Measurements from ENCODE around the gene KTI12.
"Not testable (repeated sequence)": the region's sequence is repeated elsewhere in the genome, so short reads cannot be mapped to it uniquely, and the experiment has no call there.

The KTI12 gene

GRCh38 chr1:52034050-52034384, 407 bp upstream of the KTI12 start:
- H3K4me2 ChIP-seq (ENCODE audit: low read depth, low read length, poor library complexity, severe bottlenecking), result peak overlapping the region; percentile 81
- no peaks in the 10 kb centered on the region for H3K9me3 ChIP-seq (ENCODE audit: insufficient read depth, low read length)
- peaks cover 9% of the 10 kb centered on the region; the same call in 1 of the 2 replicates for H3K36me3 ChIP-seq (ENCODE audit: low read length)
- no peaks in the 10 kb centered on the region for H3K9me2 ChIP-seq (replicated peaks; ENCODE audit: insufficient read depth, low read length)
- peak overlapping the region; percentile 9; the same call in 1 of the 2 replicates for H3K27ac ChIP-seq (ENCODE audit: low read depth, low read length)
- H2AFZ ChIP-seq (ENCODE audit: low read depth, low read length, severe bottlenecking), result peak overlapping the region; percentile 69
- no peaks in the 10 kb centered on the region for H3K27me3 ChIP-seq (ENCODE audit: low read length)
- peaks cover 43% of the 10 kb centered on the region for H3K79me2 ChIP-seq (ENCODE audit: insufficient read depth, low read length)
- H3K4me3 ChIP-seq (ENCODE audit: insufficient read depth, low read length, poor library complexity, severe bottlenecking), result peak overlapping the region; percentile 84
- TF ChIP-seq EZH2phosphoT487 (conservative IDR thresholded peaks at IDR 0.05; ENCODE audit: low read length) (no peak), CTCF (IDR thresholded peaks at IDR 0.05; ENCODE audit: insufficient read depth, low read length, poor library complexity, severe bottlenecking) (no peak)
- H4K20me1 ChIP-seq (ENCODE audit: low read depth, low read length), result peaks cover 15% of the 10 kb centered on the region; the same call in 1 of the 2 replicates
- peaks cover 16% of the 10 kb centered on the region for H3F3A ChIP-seq (ENCODE audit: insufficient read depth)
- peak overlapping the region; percentile 79 for H3K9ac ChIP-seq (ENCODE audit: low read length)

GRCh38 chr1:52032785-52033131, 852 bp downstream of the KTI12 start:
- TF ChIP-seq CTCF (IDR thresholded peaks at IDR 0.05; ENCODE audit: insufficient read depth, low read length, poor library complexity, severe bottlenecking) (no peak), EZH2phosphoT487 (conservative IDR thresholded peaks at IDR 0.05; ENCODE audit: low read length) (no peak)
- H3K4me2 ChIP-seq (ENCODE audit: low read depth, low read length, poor library complexity, severe bottlenecking), result peak overlapping the region; percentile 81
- H3K27ac ChIP-seq (ENCODE audit: low read depth, low read length), result peak overlapping the region; percentile 49
- no peak overlapping the region for H2AFZ ChIP-seq (ENCODE audit: low read depth, low read length, severe bottlenecking)
- no peaks in the 10 kb centered on the region for H3K9me2 ChIP-seq (replicated peaks; ENCODE audit: insufficient read depth, low read length)
- H3K36me3 ChIP-seq (ENCODE audit: low read length), result peaks cover 9% of the 10 kb centered on the region; the same call in 1 of the 2 replicates
- H4K20me1 ChIP-seq (ENCODE audit: low read depth, low read length), result peaks cover 15% of the 10 kb centered on the region; the same call in 1 of the 2 replicates
- H3K4me3 ChIP-seq (ENCODE audit: insufficient read depth, low read length, poor library complexity, severe bottlenecking), result peak overlapping the region; percentile 84
- H3F3A ChIP-seq (ENCODE audit: insufficient read depth), result peaks cover 20% of the 10 kb centered on the region
- no peaks in the 10 kb centered on the region for H3K27me3 ChIP-seq (ENCODE audit: low read length)
- H3K9ac ChIP-seq (ENCODE audit: low read length), result peak overlapping the region; percentile 79
- H3K79me2 ChIP-seq (ENCODE audit: insufficient read depth, low read length), result peaks cover 43% of the 10 kb centered on the region
- no peaks in the 10 kb centered on the region for H3K9me3 ChIP-seq (ENCODE audit: insufficient read depth, low read length)

- H3F3A ChIP-seq (ENCODE audit: insufficient read depth), result peaks cover 20% of the 10 kb centered on the region
- peak overlapping the region; percentile 84 for H3K4me3 ChIP-seq (ENCODE audit: insufficient read depth, low read length, poor library complexity, severe bottlenecking)
- peak overlapping the region; percentile 79 for H3K9ac ChIP-seq (ENCODE audit: low read length)
- H3K36me3 ChIP-seq (ENCODE audit: low read length), result peaks cover 9% of the 10 kb centered on the region; the same call in 1 of the 2 replicates
- peak overlapping the region; percentile 81 for H3K4me2 ChIP-seq (ENCODE audit: low read depth, low read length, poor library complexity, severe bottlenecking)
- no peak overlapping the region for H2AFZ ChIP-seq (ENCODE audit: low read depth, low read length, severe bottlenecking)
- TF ChIP-seq CTCF (IDR thresholded peaks at IDR 0.05; ENCODE audit: insufficient read depth, low read length, poor library complexity, severe bottlenecking) (no peak), EZH2phosphoT487 (conservative IDR thresholded peaks at IDR 0.05; ENCODE audit: low read length) (no peak)
- no peaks in the 10 kb centered on the region for H3K27me3 ChIP-seq (ENCODE audit: low read length)
- H3K27ac ChIP-seq (ENCODE audit: low read depth, low read length), result peak overlapping the region; percentile 49
- H3K79me2 ChIP-seq (ENCODE audit: insufficient read depth, low read length), result peaks cover 43% of the 10 kb centered on the region
- peaks cover 15% of the 10 kb centered on the region; the same call in 1 of the 2 replicates for H4K20me1 ChIP-seq (ENCODE audit: low read depth, low read length)
- no peaks in the 10 kb centered on the region for H3K9me3 ChIP-seq (ENCODE audit: insufficient read depth, low read length)
- no peaks in the 10 kb centered on the region for H3K9me2 ChIP-seq (replicated peaks; ENCODE audit: insufficient read depth, low read length)
Measured at GRCh38 chr1:52032124-52032784, 1.4 kb downstream of the KTI12 start.

- H3K4me3 ChIP-seq (ENCODE audit: insufficient read depth, low read length, poor library complexity, severe bottlenecking), result not testable (repeated sequence)
Measured at GRCh38 chr1:52028839-52029238, 4.8 kb downstream of the KTI12 start.

More at GRCh38 chr1:52028839-52029238, 4.8 kb downstream of the KTI12 start:
- not testable (repeated sequence) for H3K27me3 ChIP-seq (ENCODE audit: low read length); H3K9ac ChIP-seq (ENCODE audit: low read length); H2AFZ ChIP-seq (ENCODE audit: low read depth, low read length, severe bottlenecking); H3K9me2 ChIP-seq (replicated peaks; ENCODE audit: insufficient read depth, low read length); H3K4me2 ChIP-seq (ENCODE audit: low read depth, low read length, poor library complexity, severe bottlenecking); H3K9me3 ChIP-seq (ENCODE audit: insufficient read depth, low read length); H3F3A ChIP-seq (ENCODE audit: insufficient read depth); H3K27ac ChIP-seq (ENCODE audit: low read depth, low read length)
- peaks cover 15% of the 10 kb centered on the region; the same call in 1 of the 2 replicates for H4K20me1 ChIP-seq (ENCODE audit: low read depth, low read length)
- peaks cover 43% of the 10 kb centered on the region for H3K79me2 ChIP-seq (ENCODE audit: insufficient read depth, low read length)
- peaks cover 12% of the 10 kb centered on the region; the same call in 1 of the 2 replicates for H3K36me3 ChIP-seq (ENCODE audit: low read length)

Measured in SU-DHL-6 (cell line).